Subcutaneous abdominal adipose tissue (tissue), 5 donors: ENCODE results near the gene NADK.
A peak's percentile ranks its signal among the peaks of the same experiment; 100 is the strongest.

Experiments used
- H3K27ac ChIP-seq: one replicate; pipeline ENCODE4 v1.7.0; 2013; ENCODE audit warnings: low read depth, mild to moderate bottlenecking, inconsistent platforms, low read length, moderate library complexity
- H3K27me3 ChIP-seq, 5 donors: one replicate each; pipeline ENCODE4 v1.7.0; 2013; ENCODE audit warnings: low read length in 5 of 5, inconsistent platforms in 1 of 5; ENCODE audit not compliant: control insufficient read depth in 5 of 5, insufficient read depth in 4 of 5
- H3K36me3 ChIP-seq, 5 donors: one replicate each; pipeline ENCODE4 v1.7.0; 2013; ENCODE audit warnings: low read length in 5 of 5; ENCODE audit not compliant: control insufficient read depth in 5 of 5, insufficient read depth in 5 of 5
- H3K4me1 ChIP-seq, 5 donors: one replicate each; pipeline ENCODE4 v1.7.0; 2013; ENCODE audit warnings: low read length in 5 of 5, mild to moderate bottlenecking in 3 of 5, moderate library complexity in 1 of 5; ENCODE audit not compliant: control insufficient read depth in 5 of 5, insufficient read depth in 5 of 5
- H3K4me3 ChIP-seq, 5 donors: one replicate each; pipeline ENCODE4 v1.7.0; 2013; ENCODE audit warnings: low read length in 5 of 5, low read depth in 1 of 5
- H3K9ac ChIP-seq, 5 donors: one replicate each; pipeline ENCODE4 v1.7.0; 2013; ENCODE audit warnings: low read length in 5 of 5, mild to moderate bottlenecking in 4 of 5, moderate library complexity in 3 of 5
- H3K9me3 ChIP-seq, 5 donors: one replicate each; pipeline ENCODE4 v1.7.0; 2013; ENCODE audit warnings: low read length in 5 of 5; ENCODE audit not compliant: control insufficient read depth in 5 of 5
- donor health status: healthy.
- donor health status: healthy.
- donor health status: healthy.
- donor health status: healthy.
- donor health status: healthy.

Gene NADK

DNA sequence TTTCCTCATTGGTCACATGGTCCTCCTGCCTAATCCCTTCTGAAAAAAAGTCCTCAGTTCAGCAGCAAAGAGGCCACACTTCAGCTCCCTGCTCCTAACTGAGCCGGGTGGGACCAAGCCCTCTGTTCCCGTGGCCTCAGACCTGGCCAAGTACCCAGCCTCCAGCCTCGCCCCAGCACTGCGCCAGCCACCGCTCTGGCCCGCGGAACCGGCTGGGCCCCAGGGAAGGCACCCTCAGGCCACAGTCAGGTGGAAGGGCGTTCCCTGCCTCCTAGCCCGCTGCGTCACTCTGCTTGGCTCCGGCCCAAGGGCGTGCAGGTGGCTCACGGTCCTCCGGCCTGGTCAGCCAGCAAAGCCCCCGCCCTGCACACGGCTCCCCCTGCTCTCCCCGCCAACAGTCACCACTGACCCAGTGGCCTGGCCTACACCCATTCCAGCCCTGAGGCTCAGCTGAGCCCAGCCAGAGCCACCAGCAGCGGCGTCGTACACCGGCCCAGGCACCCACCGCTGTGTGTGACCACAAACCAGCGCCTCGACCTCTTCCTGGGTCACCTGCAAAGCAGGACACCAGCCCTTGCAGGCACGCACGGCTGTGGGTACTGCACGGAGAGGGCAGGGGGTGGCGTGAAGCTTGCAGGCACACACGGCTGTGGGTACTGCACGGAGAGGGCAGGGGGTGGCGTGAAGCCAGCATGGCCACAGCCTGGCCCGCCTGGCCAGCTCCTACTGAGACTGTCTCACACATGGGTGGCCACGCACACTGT is 19.4 kb downstream of the NADK start:
- Histone ChIP-seq H3K27ac (peak overlapping the region; percentile 92), H3K4me1 (peaks cover 2 to 41% (median 29%) of the 10 kb centered on the region in 5 donors), H3K4me3 (peak overlapping the region in 2 of 5 donors; percentile 18 to 22), H3K9ac (peak overlapping the region in 4 of 5 donors; percentile 5 to 76 (median 44)), H3K9me3 (no peaks in the 10 kb centered on the region), H3K36me3 (peaks cover 0 to 87% (median 65%) of the 10 kb centered on the region in 5 donors), H3K27me3 (no peaks in the 10 kb centered on the region)

DNA sequence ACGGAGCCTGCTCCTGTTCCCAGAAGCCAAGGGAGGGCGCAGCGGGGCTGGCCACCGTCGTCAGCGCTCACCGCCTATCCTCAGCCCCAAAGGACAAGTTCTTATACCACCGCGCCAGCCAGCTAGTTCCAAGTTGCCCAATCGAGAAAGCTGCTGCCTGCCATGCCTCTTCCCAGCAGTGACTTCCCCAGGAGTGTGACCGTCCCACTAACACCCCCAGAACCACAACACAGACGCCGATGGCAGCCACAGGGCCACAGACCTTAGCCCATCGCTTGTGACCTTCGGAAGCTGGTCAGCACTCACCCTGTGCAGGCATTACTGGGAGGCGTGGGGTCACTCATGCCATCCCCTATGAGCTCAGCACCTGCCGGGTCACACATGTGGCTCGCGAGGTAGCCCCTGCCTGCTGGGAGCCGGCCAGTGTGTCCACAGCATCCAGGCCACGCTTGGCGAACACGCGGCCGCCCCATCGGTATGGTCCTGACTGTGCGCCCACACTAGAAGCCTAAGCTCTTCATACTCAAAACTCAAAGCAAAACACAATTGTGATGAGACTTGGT is 20.1 kb downstream of the NADK start:
- peak overlapping the region; percentile 92 for H3K27ac ChIP-seq
- no peaks in the 10 kb centered on the region for H3K27me3 ChIP-seq
- H3K9me3 ChIP-seq: no peaks in the 10 kb centered on the region
- peaks cover 2 to 34% (median 24%) of the 10 kb centered on the region in 5 donors for H3K4me1 ChIP-seq
- peaks cover 0 to 89% (median 69%) of the 10 kb centered on the region in 5 donors for H3K36me3 ChIP-seq
- no peak overlapping the region for H3K4me3 ChIP-seq
- peak overlapping the region in 4 of 5 donors; percentile 5 to 76 (median 44) for H3K9ac ChIP-seq

DNA sequence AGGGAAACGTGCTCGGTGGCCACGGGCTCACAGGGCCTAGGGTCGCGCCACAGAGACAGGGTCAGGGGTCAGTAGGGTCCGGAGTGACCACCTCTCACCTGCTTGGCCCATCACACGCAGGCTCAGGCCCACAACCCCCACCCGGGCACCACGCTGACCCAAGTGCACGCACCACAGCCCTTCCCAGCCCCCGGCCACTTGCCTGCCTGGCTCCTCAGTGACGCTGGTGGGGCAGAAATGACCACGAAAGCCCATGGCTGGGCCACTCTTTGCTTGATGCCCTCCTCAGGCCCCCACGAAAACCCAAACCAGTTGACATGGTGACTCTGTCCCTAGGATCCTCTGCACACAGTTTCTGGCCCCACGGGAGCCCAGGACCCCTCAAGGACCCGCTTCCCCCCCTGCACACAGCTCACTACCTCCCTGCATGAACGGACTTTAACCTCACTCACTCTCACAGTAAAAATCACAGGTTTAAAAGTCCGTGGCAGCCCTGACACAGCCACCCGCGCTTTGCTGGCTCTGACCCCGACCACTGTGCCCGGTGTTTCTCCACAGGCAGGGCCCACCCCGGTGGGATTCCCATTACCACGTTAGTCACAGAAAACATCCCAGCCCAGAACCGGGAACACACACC is 20.7 kb downstream of the NADK start:
- Histone ChIP-seq H3K9me3 (no peaks in the 10 kb centered on the region), H3K9ac (peak overlapping the region in 2 of 5 donors; percentile 66 to 69), H3K27me3 (no peaks in the 10 kb centered on the region), H3K4me1 (peaks cover 2 to 28% (median 21%) of the 10 kb centered on the region in 5 donors), H3K27ac (peak overlapping the region; percentile 92), H3K4me3 (no peak overlapping the region), H3K36me3 (peaks cover 0 to 89% (median 73%) of the 10 kb centered on the region in 5 donors)

GRCh38 chr1:1756661-1757421 is 21.4 kb downstream of the NADK start:
- peak overlapping the region in 2 of 5 donors; percentile 66 to 69 for H3K9ac ChIP-seq
- no peak overlapping the region for H3K27ac ChIP-seq
- peaks cover 0 to 88% (median 75%) of the 10 kb centered on the region in 5 donors for H3K36me3 ChIP-seq
- peaks cover 2 to 26% (median 21%) of the 10 kb centered on the region in 5 donors for H3K4me1 ChIP-seq
- no peak overlapping the region for H3K4me3 ChIP-seq
- H3K9me3 ChIP-seq: no peaks in the 10 kb centered on the region
- no peaks in the 10 kb centered on the region for H3K27me3 ChIP-seq

DNA sequence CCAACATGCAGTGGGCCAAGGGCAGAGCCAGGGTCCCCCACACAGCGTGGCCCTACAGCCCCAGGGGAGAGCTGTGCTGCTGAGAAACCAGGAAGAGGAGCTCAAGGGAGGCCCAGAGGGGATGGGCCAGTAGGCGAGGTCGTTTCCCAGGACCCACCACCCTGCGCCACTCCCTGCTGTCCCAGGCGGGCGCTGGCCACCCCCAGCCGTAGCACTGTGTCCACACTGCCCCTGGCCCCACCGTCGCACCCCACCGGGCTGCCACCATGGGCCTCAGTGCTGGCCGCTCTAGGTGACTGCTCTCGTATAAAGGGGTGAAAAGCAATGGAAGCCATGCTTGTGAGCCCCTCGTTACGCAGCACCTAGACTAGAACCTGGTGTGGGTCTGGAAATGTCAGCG is 22.4 kb downstream of the NADK start:
- Histone ChIP-seq H3K4me1 (peaks cover 2 to 26% (median 21%) of the 10 kb centered on the region in 5 donors), H3K9me3 (no peaks in the 10 kb centered on the region), H3K36me3 (peaks cover 0 to 78% (median 66%) of the 10 kb centered on the region in 5 donors)

DNA sequence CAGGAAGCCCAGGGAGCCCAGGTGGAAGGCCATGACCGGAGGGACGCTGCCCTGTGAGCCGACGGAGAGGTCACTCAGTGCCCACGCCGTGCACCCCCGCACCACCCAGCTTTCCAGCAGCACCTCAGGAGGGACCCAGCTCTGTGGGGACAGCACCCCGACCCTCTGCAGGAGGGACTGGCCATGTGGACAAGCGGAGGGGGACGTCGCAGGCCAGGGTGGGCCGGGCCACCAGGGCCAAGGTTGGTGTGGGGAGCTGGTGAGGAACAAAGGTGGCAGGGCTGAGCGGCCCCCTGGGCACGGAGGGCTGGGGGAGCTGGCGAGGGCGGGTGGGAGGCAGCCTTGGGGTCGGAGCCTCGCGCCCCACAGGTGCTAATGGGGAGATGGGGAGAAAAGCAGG is 22.8 kb downstream of the NADK start:
- Histone ChIP-seq H3K4me3 (no peak overlapping the region), H3K9ac (no peak overlapping the region), H3K9me3 (no peaks in the 10 kb centered on the region), H3K36me3 (peaks cover 0 to 74% (median 61%) of the 10 kb centered on the region in 5 donors), H3K27me3 (no peaks in the 10 kb centered on the region), H3K4me1 (peaks cover 2 to 26% (median 21%) of the 10 kb centered on the region in 5 donors), H3K27ac (no peak overlapping the region)

More for the DNA sequence above, 22.4 kb downstream of the NADK start:
- H3K27me3 ChIP-seq: no peaks in the 10 kb centered on the region
- no peak overlapping the region for H3K4me3 ChIP-seq
- H3K27ac ChIP-seq: no peak overlapping the region
- H3K9ac ChIP-seq: no peak overlapping the region

GRCh38 chr1:1754051-1754815 is 24.0 kb downstream of the NADK start:
- H3K27me3 ChIP-seq: no peaks in the 10 kb centered on the region
- H3K36me3 ChIP-seq: peaks cover 0 to 62% (median 52%) of the 10 kb centered on the region in 5 donors
- H3K4me1 ChIP-seq: peaks cover 2 to 19% (median 17%) of the 10 kb centered on the region in 5 donors
- H3K9me3 ChIP-seq: no peaks in the 10 kb centered on the region
- H3K9ac ChIP-seq: no peak overlapping the region
- no peak overlapping the region for H3K27ac ChIP-seq
- H3K4me3 ChIP-seq: no peak overlapping the region

GRCh38 chr1:1753607-1754005 is 24.7 kb downstream of the NADK start:
- Histone ChIP-seq H3K9ac (no peak overlapping the region), H3K4me1 (peaks cover 2 to 13% (median 11%) of the 10 kb centered on the region in 5 donors), H3K4me3 (no peak overlapping the region), H3K9me3 (no peaks in the 10 kb centered on the region), H3K27ac (no peak overlapping the region), H3K36me3 (peaks cover 0 to 58% (median 52%) of the 10 kb centered on the region in 5 donors), H3K27me3 (no peaks in the 10 kb centered on the region)
